ENCODE data around the gene PRICKLE2. TPM values are rescaled to one million over a fixed set of nuclear protein-coding genes. Genes with fewer than 3 reads are reported as not detected.

Gene PRICKLE2
- total RNA-seq, 1 experiment from 2014 or later, result 3.2 TPM

- no peak overlapping the region for H2AK5ac ChIP-seq (ENCODE audit: insufficient read length, low read length)
- no peaks in the 10 kb centered on the region for H3K23me2 ChIP-seq (ENCODE audit: insufficient read length, low read depth, low read length, poor library complexity, severe bottlenecking)
- no peak overlapping the region for H3K14ac ChIP-seq (ENCODE audit: insufficient read depth, low read length)
- no peak overlapping the region for H2BK5ac ChIP-seq (ENCODE audit: insufficient read length, low read length)
- no peak overlapping the region for H3K56ac ChIP-seq (ENCODE audit: insufficient read length, low read depth, low read length)
- no peak overlapping the region for H2AFZ ChIP-seq (ENCODE audit: low read length)
- no peaks in the 10 kb centered on the region for H4K20me1 ChIP-seq (ENCODE audit: control insufficient read depth, insufficient read depth, insufficient read length)
- no peaks in the 10 kb centered on the region; a peak in 1 of 5 replicates for H3K9me3 Mint-ChIP-seq
- DNase-seq, result no peak
- TF ChIP-seq CTCF (conservative IDR thresholded peaks at IDR 0.05), result no peak
- H4K91ac ChIP-seq (ENCODE audit: insufficient read length, low read depth, low read length), result no peak overlapping the region
- H2BK15ac ChIP-seq (ENCODE audit: low read depth, low read length), result no peak overlapping the region
- H3K27me3 Mint-ChIP-seq (ENCODE audit: low read depth), result no peaks in the 10 kb centered on the region; the same call in 1 of the 2 replicates
- no peak overlapping the region for H3K27ac ChIP-seq (ENCODE audit: insufficient read length, low read depth, low read length)
- no peak overlapping the region for H3K4me3 Mint-ChIP-seq
- no peaks in the 10 kb centered on the region for H3K27me3 ChIP-seq (ENCODE audit: insufficient read depth, low read length)
- H3K4me2 ChIP-seq (ENCODE audit: insufficient read depth, insufficient read length, low read length), result no peak overlapping the region
- no peak overlapping the region for H4K5ac ChIP-seq (ENCODE audit: insufficient read length, low read depth, low read length)
- no peak overlapping the region for H3K9ac ChIP-seq (ENCODE audit: extremely low read depth, insufficient read length, low read length)
- no CpG with 5 or more reads among the region's 5 CpGs for WGBS (ENCODE audit: extremely low coverage, insufficient read length, low lambda C conversion rate)
- H3K18ac ChIP-seq (ENCODE audit: insufficient read length, low read depth, low read length), result no peak overlapping the region
- H3T11ph ChIP-seq (ENCODE audit: low read length), result no peak overlapping the region
- H3K9me3 ChIP-seq (ENCODE audit: control insufficient read depth, low read depth, low read length), result no peaks in the 10 kb centered on the region
- H3K4ac ChIP-seq (ENCODE audit: low read depth, low read length), result no peak overlapping the region
- H3K4me1 Mint-ChIP-seq, result peaks cover 9 to 13% of the 10 kb centered on the region in 2 experiments
- H2BK12ac ChIP-seq (ENCODE audit: insufficient read length, low read depth, low read length), result no peak overlapping the region
- peaks cover 3% of the 10 kb centered on the region; the same call in 1 of the 2 replicates for H3K4me1 ChIP-seq (ENCODE audit: insufficient read depth, low read length)
- no peak overlapping the region for H4K8ac ChIP-seq (replicated peaks; ENCODE audit: insufficient read length, low read depth, low read length)
- H3K79me1 ChIP-seq (ENCODE audit: insufficient read depth, low read depth, low read length, poor library complexity, severe bottlenecking), result no peaks in the 10 kb centered on the region
- no peak overlapping the region for H2BK20ac ChIP-seq (ENCODE audit: low read depth, low read length, poor library complexity, severe bottlenecking)
- no peaks in the 10 kb centered on the region for H3K79me2 ChIP-seq (ENCODE audit: insufficient read depth, low read length)
- H3K36me3 Mint-ChIP-seq (ENCODE audit: insufficient read depth in 1 of 3, low read depth in 3 of 3), result peaks cover 0 to 4% (median 0%) of the 10 kb centered on the region in 3 experiments; a peak in 1 of 7 replicates
- no peak overlapping the region for H3K27ac Mint-ChIP-seq
- H2BK120ac ChIP-seq (ENCODE audit: low read depth, low read length, poor library complexity, severe bottlenecking), result no peak overlapping the region
- no peak overlapping the region for H3K23ac ChIP-seq (ENCODE audit: insufficient read length, low read depth, low read length)
Measured at GRCh38 chr3:64079369-64080150, 145.7 kb downstream of the PRICKLE2 start.
